ENCODE measurements around the gene DAB1. TPM values are rescaled to one million over a fixed set of nuclear protein-coding genes. Genes with fewer than 3 reads are reported as not detected.

DAB1 gene
- total RNA-seq, 1 donor from 2014 or later: 14.6 TPM

DNA sequence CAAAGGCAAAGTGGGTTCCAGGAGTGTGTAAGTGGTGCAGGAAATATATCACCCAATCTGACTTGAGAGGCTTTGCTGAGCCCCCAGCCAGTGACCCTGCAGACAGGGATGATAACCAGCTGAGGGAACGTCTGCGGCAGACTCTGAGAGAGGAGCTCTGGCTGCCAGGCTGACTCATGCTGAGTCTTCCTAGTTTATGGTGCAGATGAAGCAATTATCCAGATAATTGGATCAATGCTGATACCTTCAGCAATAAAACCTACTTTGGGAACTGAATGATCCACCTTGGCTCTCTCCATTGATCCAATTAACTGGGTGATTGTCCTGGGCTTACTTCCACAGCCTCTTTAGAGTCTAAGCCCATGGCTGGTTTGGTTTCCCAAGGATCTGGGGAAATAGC is 465.3 kb downstream of the DAB1 start:
- Histone ChIP-seq H2AFZ (replicated peaks) (no peak overlapping the region), H3K27ac (no peak overlapping the region), H3K36me3 (no peaks in the 10 kb centered on the region), H3K9ac (no peak overlapping the region), H3F3A (ENCODE audit: low read depth) (peaks cover 6% of the 10 kb centered on the region), H3K4me3 (no peak overlapping the region), H3K4me2 (no peak overlapping the region), H3K27me3 (peaks cover 35% of the 10 kb centered on the region), H4K20me1 (ENCODE audit: low read depth) (no peaks in the 10 kb centered on the region), H3K79me2 (ENCODE audit: low read depth) (no peaks in the 10 kb centered on the region), H3K9me3 (ENCODE audit: low read depth) (no peaks in the 10 kb centered on the region), H3K4me1 (peaks cover 9% of the 10 kb centered on the region)
- H3K9me3 Mint-ChIP-seq: no peaks in the 10 kb centered on the region
- no peaks in the 10 kb centered on the region for H3K4me1 Mint-ChIP-seq
- DNase-seq (ENCODE audit: low spot score): peak; percentile 41
- peaks cover 9% of the 10 kb centered on the region for H3K27me3 Mint-ChIP-seq (ENCODE audit: insufficient read depth, low read depth)
- no peak overlapping the region for H3K4me3 Mint-ChIP-seq
- TF ChIP-seq EZH2phosphoT487 (IDR thresholded peaks at IDR 0.05) (peak; percentile 62), CTCF (IDR thresholded peaks at IDR 0.05) (no peak)
- no peak overlapping the region for H3K27ac Mint-ChIP-seq
- H3K36me3 Mint-ChIP-seq: no peaks in the 10 kb centered on the region

DNA sequence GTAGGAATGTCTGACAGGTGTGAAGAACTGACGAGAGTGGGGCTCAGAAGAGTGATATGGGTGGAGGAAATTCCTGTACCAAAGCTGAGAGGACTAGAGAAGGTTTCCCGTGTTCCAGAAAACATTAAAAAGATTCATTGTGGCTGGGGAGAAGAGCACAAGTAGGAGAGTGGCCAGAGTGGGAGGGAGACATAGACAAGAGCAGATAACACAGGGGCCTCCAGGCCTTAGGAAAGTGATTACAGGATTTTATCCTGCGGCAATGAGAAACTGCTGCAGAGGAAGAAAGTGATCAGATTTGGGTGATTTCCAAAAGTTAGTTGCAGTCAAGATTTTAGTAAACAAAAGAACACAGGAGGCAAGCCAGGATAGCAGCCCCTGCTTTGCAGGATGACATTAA is 465.9 kb downstream of the DAB1 start:
- peaks cover 6% of the 10 kb centered on the region for H3F3A ChIP-seq (ENCODE audit: low read depth)
- no peak overlapping the region for H2AFZ ChIP-seq (replicated peaks)
- H4K20me1 ChIP-seq (ENCODE audit: low read depth): no peaks in the 10 kb centered on the region
- no peak for DNase-seq (ENCODE audit: low spot score)
- H3K27me3 ChIP-seq: peaks cover 35% of the 10 kb centered on the region
- H3K36me3 ChIP-seq: no peaks in the 10 kb centered on the region
- no peaks in the 10 kb centered on the region for H3K79me2 ChIP-seq (ENCODE audit: low read depth)
- Mint-ChIP-seq H3K27ac (no peak overlapping the region), H3K27me3 (ENCODE audit: insufficient read depth, low read depth) (peaks cover 9% of the 10 kb centered on the region), H3K9me3 (no peaks in the 10 kb centered on the region), H3K4me1 (no peaks in the 10 kb centered on the region), H3K36me3 (no peaks in the 10 kb centered on the region), H3K4me3 (no peak overlapping the region)
- H3K4me3 ChIP-seq: no peak overlapping the region
- peaks cover 9% of the 10 kb centered on the region for H3K4me1 ChIP-seq
- TF ChIP-seq EZH2phosphoT487 (IDR thresholded peaks at IDR 0.05): no peak
- no peak for TF ChIP-seq CTCF (IDR thresholded peaks at IDR 0.05)
- TF ChIP-seq EZH2 (IDR thresholded peaks at IDR 0.05): no peak
- no peak overlapping the region for H3K9ac ChIP-seq
- no peak overlapping the region for H3K27ac ChIP-seq
- no peak overlapping the region for H3K4me2 ChIP-seq
- H3K9me3 ChIP-seq (ENCODE audit: low read depth): no peaks in the 10 kb centered on the region

DNA sequence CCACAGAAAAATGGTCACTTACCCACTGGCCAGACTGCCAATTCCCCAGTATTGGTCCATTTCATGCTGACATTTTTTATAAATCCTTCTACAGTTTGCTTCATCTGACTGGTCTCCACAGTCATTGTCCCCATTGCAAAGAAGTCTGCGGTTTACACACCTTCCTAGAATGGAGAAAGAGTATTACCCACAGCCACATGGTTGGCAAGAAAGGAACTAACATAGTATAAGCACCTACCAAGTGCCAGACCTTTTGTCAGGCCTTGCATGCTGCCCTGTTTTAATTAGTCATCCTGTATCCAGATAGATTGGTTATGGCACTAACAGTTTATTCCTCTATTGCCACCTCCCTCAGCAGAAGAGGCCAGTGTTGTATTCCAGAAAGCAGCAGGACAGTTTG is 469.2 kb downstream of the DAB1 start:
- H2AFZ ChIP-seq (replicated peaks): no peak overlapping the region
- TF ChIP-seq CTCF (IDR thresholded peaks at IDR 0.05): no peak
- TF ChIP-seq EZH2phosphoT487 (IDR thresholded peaks at IDR 0.05): no peak
- TF ChIP-seq EZH2 (IDR thresholded peaks at IDR 0.05): no peak
- H3F3A ChIP-seq (ENCODE audit: low read depth): peaks cover 6% of the 10 kb centered on the region
- DNase-seq (ENCODE audit: low spot score): no peak
- H3K27ac ChIP-seq: no peak overlapping the region
- no peaks in the 10 kb centered on the region for H3K79me2 ChIP-seq (ENCODE audit: low read depth)
- no peak overlapping the region for H3K4me3 ChIP-seq
- H3K27ac Mint-ChIP-seq: no peak overlapping the region
- peaks cover 9% of the 10 kb centered on the region for H3K4me1 ChIP-seq
- H3K4me1 Mint-ChIP-seq: no peaks in the 10 kb centered on the region
- H3K27me3 Mint-ChIP-seq (ENCODE audit: insufficient read depth, low read depth): peaks cover 2% of the 10 kb centered on the region
- H3K27me3 ChIP-seq: peaks cover 31% of the 10 kb centered on the region
- no peaks in the 10 kb centered on the region for H3K9me3 ChIP-seq (ENCODE audit: low read depth)
- H3K36me3 ChIP-seq: no peaks in the 10 kb centered on the region
- H3K4me3 Mint-ChIP-seq: no peak overlapping the region
- no peak overlapping the region for H3K9ac ChIP-seq
- H3K36me3 Mint-ChIP-seq: no peaks in the 10 kb centered on the region
- no peaks in the 10 kb centered on the region for H3K9me3 Mint-ChIP-seq
- H3K4me2 ChIP-seq: no peak overlapping the region
- H4K20me1 ChIP-seq (ENCODE audit: low read depth): no peaks in the 10 kb centered on the region

Measured in neural progenitor cell (in vitro differentiated cells).